Hepatic stellate cell (primary cell): ENCODE results near the gene DUOX2.
"Not testable (repeated sequence)": the region's sequence is repeated elsewhere in the genome, so short reads cannot be mapped to it uniquely, and the experiment has no call there.

ENCODE experiments used
- DNase-seq: peaks from one replicate; pipeline ENCODE4 v3.0.0; 2011; ENCODE audit warnings: low spot score

The DUOX2 gene

GRCh38 chr15:45073602-45074001 lies 40.4 kb downstream of the DUOX2 start:
- DNase-seq: not testable (repeated sequence)

- not testable (repeated sequence) for DNase-seq
Observed at GRCh38 chr15:45069942-45070360, 44.0 kb downstream of the DUOX2 start.

- peak; percentile 10 for DNase-seq
Observed at GRCh38 chr15:45064386-45064785, 49.6 kb downstream of the DUOX2 start.

- DNase-seq: not testable (repeated sequence)
Observed at GRCh38 chr15:45062301-45062700, 51.7 kb downstream of the DUOX2 start.

GRCh38 chr15:45058690-45059675 lies 55.0 kb downstream of the DUOX2 start:
- DNase-seq: not testable (repeated sequence)

- DNase-seq: not testable (repeated sequence)
Observed at GRCh38 chr15:45052676-45053075, 61.3 kb downstream of the DUOX2 start.

GRCh38 chr15:45050587-45050986 lies 63.4 kb downstream of the DUOX2 start:
- DNase-seq: no peak

- no peak for DNase-seq
Observed at GRCh38 chr15:45048794-45049631, 65.0 kb downstream of the DUOX2 start.

- DNase-seq: not testable (repeated sequence)
Observed at GRCh38 chr15:45048449-45048793, 65.6 kb downstream of the DUOX2 start.

- DNase-seq: not testable (repeated sequence)
Observed at GRCh38 chr15:45044270-45044669, 69.7 kb downstream of the DUOX2 start.

GRCh38 chr15:45042859-45043258 lies 71.1 kb downstream of the DUOX2 start:
- not testable (repeated sequence) for DNase-seq
